Iris pigment epithelial cell (primary cell): Measurements from ENCODE around the gene DIPK1B.

Experiments
- DNase-seq: peaks from one replicate; pipeline ENCODE4 v3.0.0-alpha.2; 2011; ENCODE audit warnings: low read depth

The DIPK1B gene

GRCh38 chr9:136739509-136739908 lies 27.1 kb downstream of the DIPK1B start:
- no peak for DNase-seq

- DNase-seq = no peak
These were observed 27.7 kb downstream of the DIPK1B start for GRCh38 chr9:136740069-136740468.

- no peak for DNase-seq
These were observed 28.1 kb downstream of the DIPK1B start for GRCh38 chr9:136740491-136740890.

- no peak for DNase-seq
These were observed 28.9 kb downstream of the DIPK1B start for GRCh38 chr9:136740971-136741882.

GRCh38 chr9:136741883-136742571 lies 29.7 kb downstream of the DIPK1B start:
- DNase-seq = no peak

GRCh38 chr9:136742591-136743391 lies 30.4 kb downstream of the DIPK1B start, which contains the start of gene LCN10:
LCN10 (minus strand) TSS chr9:136742940; CDS start chr9:136742903, 37 bp downstream.
- no peak for DNase-seq

- DNase-seq = no peak
These were observed 31.4 kb downstream of the DIPK1B start for GRCh38 chr9:136743639-136744211.

- DNase-seq = no peak
These were observed 32.4 kb downstream of the DIPK1B start for GRCh38 chr9:136744773-136745172.

GRCh38 chr9:136745389-136746154 lies 33.2 kb downstream of the DIPK1B start:
- DNase-seq = no peak

GRCh38 chr9:136746155-136746490 lies 33.8 kb downstream of the DIPK1B start:
- DNase-seq = no peak

GRCh38 chr9:136746621-136747020 lies 34.2 kb downstream of the DIPK1B start:
- DNase-seq = no peak

GRCh38 chr9:136747161-136748060 lies 35.0 kb downstream of the DIPK1B start:
- DNase-seq = no peak

- DNase-seq = no peak
These were observed 35.8 kb downstream of the DIPK1B start, which contains the start of gene LCN6 for GRCh38 chr9:136748201-136748600. LCN6 (minus strand) TSS chr9:136748525; CDS start chr9:136748483, 42 bp downstream.

- DNase-seq = no peak
These were observed 36.6 kb downstream of the DIPK1B start for GRCh38 chr9:136748666-136749611.

- peak; percentile 53 for DNase-seq
These were observed 38.2 kb downstream of the DIPK1B start for GRCh38 chr9:136750526-136750925.

GRCh38 chr9:136751244-136751643 lies 38.9 kb downstream of the DIPK1B start:
- no peak for DNase-seq

GRCh38 chr9:136751814-136752213 lies 39.4 kb downstream of the DIPK1B start:
- DNase-seq = no peak

GRCh38 chr9:136753371-136754058 lies 41.1 kb downstream of the DIPK1B start:
- DNase-seq = no peak
